ENCODE data around the gene UFD1.

DNA sequence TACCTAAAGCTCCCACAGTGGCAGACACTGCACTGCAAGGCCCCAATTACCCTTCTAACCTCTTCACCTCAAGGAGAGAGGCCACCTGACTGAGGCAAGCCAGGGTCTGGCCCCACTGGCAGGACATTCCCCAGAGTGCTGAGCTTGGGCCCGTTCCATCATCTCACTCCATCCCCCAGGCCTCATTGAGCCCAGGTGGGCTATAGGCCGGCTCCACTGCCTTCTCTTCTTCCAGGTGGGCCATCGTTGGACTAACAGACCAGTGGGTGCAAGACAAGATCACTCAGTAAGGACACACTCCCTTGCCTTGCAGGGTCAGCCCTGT is 19.8 kb upstream of the UFD1 start:
- no peak for TF ChIP-seq ZNF121 (CRISPR knock-in tag; IDR thresholded peaks at IDR 0.05)
- TF ChIP-seq MAX (CRISPR knock-in tag; IDR thresholded peaks at IDR 0.05) = no peak
- TF ChIP-seq TP53 (CRISPR knock-in tag; IDR thresholded peaks at IDR 0.05) = no peak
- no peak for TF ChIP-seq CTCF (IDR thresholded peaks at IDR 0.05)
